ENCODE data around the gene SLIT3.

DNA sequence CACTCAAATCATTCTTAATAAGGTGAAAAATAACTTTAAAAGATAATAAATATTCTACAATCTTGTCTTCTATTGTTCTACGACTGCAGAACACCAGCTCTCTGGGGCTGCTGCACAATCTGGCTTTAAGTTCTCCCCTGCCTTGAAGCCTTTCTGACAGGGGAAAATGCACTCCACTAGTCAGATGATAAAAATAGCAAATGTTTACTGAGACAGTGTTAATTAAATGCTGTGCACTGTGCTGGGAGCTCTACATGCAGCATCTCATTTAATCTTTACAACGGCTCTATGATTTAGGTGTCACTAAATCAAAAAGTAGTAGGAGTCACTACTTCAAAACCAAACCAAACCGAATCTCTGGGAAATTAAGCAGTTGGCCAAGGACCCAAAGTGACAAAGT is 132.7 kb downstream of the SLIT3 start:
- TF ChIP-seq, protein P1, sequence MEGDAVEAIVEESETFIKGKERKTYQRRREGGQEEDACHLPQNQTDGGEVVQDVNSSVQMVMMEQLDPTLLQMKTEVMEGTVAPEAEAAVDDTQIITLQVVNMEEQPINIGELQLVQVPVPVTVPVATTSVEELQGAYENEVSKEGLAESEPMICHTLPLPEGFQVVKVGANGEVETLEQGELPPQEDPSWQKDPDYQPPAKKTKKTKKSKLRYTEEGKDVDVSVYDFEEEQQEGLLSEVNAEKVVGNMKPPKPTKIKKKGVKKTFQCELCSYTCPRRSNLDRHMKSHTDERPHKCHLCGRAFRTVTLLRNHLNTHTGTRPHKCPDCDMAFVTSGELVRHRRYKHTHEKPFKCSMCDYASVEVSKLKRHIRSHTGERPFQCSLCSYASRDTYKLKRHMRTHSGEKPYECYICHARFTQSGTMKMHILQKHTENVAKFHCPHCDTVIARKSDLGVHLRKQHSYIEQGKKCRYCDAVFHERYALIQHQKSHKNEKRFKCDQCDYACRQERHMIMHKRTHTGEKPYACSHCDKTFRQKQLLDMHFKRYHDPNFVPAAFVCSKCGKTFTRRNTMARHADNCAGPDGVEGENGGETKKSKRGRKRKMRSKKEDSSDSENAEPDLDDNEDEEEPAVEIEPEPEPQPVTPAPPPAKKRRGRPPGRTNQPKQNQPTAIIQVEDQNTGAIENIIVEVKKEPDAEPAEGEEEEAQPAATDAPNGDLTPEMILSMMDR (IDR thresholded peaks at IDR 0.05; ENCODE audit: borderline replicate concordance, extremely low read depth, low read length, poor library complexity, severe bottlenecking), result no peak
- TF ChIP-seq EZH2 (IDR thresholded peaks at IDR 0.05; ENCODE audit: borderline replicate concordance, low read depth, low read length, severe bottlenecking), result no peak

Data from DND-41 (cell line).